Melanocyte of skin (primary cell): ENCODE data around the gene RNF10. TPM values are rescaled to one million over a fixed set of nuclear protein-coding genes. Genes with fewer than 3 reads are reported as not detected.

Experiments
- small RNA-seq, 2 donors: library from RNA; depleted of rRNA; stranded (forward); fragments of <200 nt; gene quantifications; one replicate each; pipeline ENCODE3, GENCODE V24; 2012
- total RNA-seq, 2 donors: library from RNA; depleted of rRNA; stranded (reverse); fragments of >200 nt; gene quantifications; 2 replicates each; pipeline ENCODE4 v1.2.3, GENCODE V29; 2012

The RNF10 gene
- total RNA-seq: 10 to 100 TPM; 56.4 to 84.3 TPM

GRCh38 chr12:120534203-120534702, at the start of gene RNF10:
RNF10 (plus strand) TSS chr12:120534356; CDS start chr12:120534812, 456 bp downstream.

GRCh38 chr12:120495731-120496412, 38.3 kb upstream of the RNF10 start, which contains the start of gene DYNLL1:
DYNLL1 (plus strand) TSS chr12:120496113; CDS start chr12:120496422, 309 bp downstream.

GRCh38 chr12:120528861-120529525, 5.2 kb upstream of the RNF10 start, which contains the start of gene COQ5:
COQ5 (minus strand) TSS chr12:120529158; CDS start chr12:120529141, 17 bp downstream.

GRCh38 chr12:120580787-120581723, 46.9 kb downstream of the RNF10 start, which contains the start of gene POP5:
POP5 (minus strand) TSS chr12:120581402; CDS start chr12:120581362, 40 bp downstream.

Small RNAs within 50 kb of the gene (small RNA-seq; reads per million reads assigned to genes)
- 0 reads per million in 2 donors for gene RF00019

Other genes with a start within 250 kb of the RNF10 start
- under 1 TPM; under 0.01 TPM for gene RNU4-2, start 242.5 kb upstream of the RNF10 start, total RNA-seq
- gene RNU4-1, start 241.1 kb upstream of the RNF10 start, total RNA-seq: under 1 TPM; under 0.01 TPM
- 1 to 10 TPM in 1 of 2 donors, under 1 TPM in 1; 0.67 to 1.4 TPM for gene SIRT4, start 232.0 kb upstream of the RNF10 start, total RNA-seq
- not detected for gene PLA2G1B, start 206.6 kb upstream of the RNF10 start, total RNA-seq
- under 1 TPM in 1 of 2 donors, not detected in 1; under 0.01 TPM for gene MSI1, start 165.2 kb upstream of the RNF10 start, total RNA-seq
- 100 to 1,000 TPM; 306 to 311 TPM for gene COX6A1, start 96.2 kb upstream of the RNF10 start, total RNA-seq
- 10 to 100 TPM; 16.5 to 19.3 TPM for gene TRIAP1, start 88.0 kb upstream of the RNF10 start, total RNA-seq
- gene GATC, start 87.9 kb upstream of the RNF10 start, total RNA-seq: 10 to 100 TPM; 14.1 to 15.0 TPM
- gene SRSF9, start 64.6 kb upstream of the RNF10 start, total RNA-seq: 100 to 1,000 TPM in 1 of 2 donors, 10 to 100 TPM in 1; 76.4 to 152 TPM
- 100 to 1,000 TPM; 211 to 343 TPM for gene DYNLL1, start 38.2 kb upstream of the RNF10 start, total RNA-seq
- gene COQ5, start 5.2 kb upstream of the RNF10 start, total RNA-seq: 10 to 100 TPM; 15.8 to 18.3 TPM
- gene POP5, start 47.0 kb downstream of the RNF10 start, total RNA-seq: 10 to 100 TPM; 39.2 to 88.9 TPM
- under 1 TPM in 1 of 2 donors, not detected in 1; under 0.01 TPM for gene CABP1, start 106.3 kb downstream of the RNF10 start, total RNA-seq
- 100 to 1,000 TPM; 182 to 241 TPM for gene MLEC, start 152.8 kb downstream of the RNF10 start, total RNA-seq
- 10 to 100 TPM; 13.4 to 16.3 TPM for gene UNC119B, start 176.1 kb downstream of the RNF10 start, total RNA-seq
- 10 to 100 TPM; 21.3 to 23.4 TPM for gene ACADS, start 191.5 kb downstream of the RNF10 start, total RNA-seq